ENCODE data around the gene SOX10.

SOX10 gene

DNA sequence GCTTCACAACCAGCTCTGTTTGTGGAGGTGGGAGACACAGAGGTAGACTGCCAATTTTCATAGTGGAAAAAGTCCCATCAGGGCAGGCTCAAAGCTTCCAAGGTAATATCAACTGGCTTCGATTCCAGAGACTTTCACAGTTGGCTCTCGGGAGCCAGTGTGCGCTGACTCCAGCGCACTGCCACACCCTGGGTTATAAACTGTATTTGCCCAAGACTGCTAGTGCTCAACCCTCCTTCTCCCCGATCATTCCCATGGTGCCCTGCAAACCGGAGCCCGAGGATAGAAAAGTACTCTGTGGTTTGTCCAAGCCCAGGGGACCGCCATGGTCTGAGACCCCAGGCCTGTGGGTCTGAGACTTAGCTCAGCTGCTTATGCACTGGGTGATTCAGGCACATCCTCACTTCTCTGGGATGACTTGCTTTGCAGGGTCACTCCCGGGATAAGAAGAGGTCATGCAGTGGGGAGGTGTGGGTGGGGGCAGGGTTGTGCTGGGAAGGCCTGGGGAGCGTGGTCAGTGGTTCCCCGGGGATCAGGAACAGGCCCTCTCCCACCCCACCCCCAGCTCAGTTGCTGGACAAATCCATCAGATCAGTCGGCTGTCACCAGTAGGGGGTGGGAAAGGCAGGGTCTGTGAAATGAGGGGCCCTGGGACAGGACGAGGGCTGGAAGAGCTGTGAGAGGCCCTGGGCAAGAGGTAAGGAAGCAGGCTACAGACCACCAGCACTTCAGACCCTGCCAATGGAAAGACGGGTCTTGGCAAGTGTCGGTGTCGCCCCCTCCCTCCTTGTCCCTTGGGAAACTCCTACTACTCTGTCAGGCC is 46.2 kb upstream of the SOX10 start:
- Histone ChIP-seq H3K27me3 (ENCODE audit: control insufficient read depth, insufficient read depth, low read length) (no peaks in the 10 kb centered on the region), H3K36me3 (ENCODE audit: control insufficient read depth, insufficient read depth, low read length) (no peaks in the 10 kb centered on the region), H3K79me2 (no peaks in the 10 kb centered on the region), H3K4me2 (ENCODE audit: low read length) (no peak overlapping the region), H3K4me3 (ENCODE audit: low read depth, low read length) (no peak overlapping the region), H2AFZ (no peak overlapping the region), H3K4me1 (no peaks in the 10 kb centered on the region), H3K27ac (no peak overlapping the region), H3K9ac (no peak overlapping the region), H3K9me3 (ENCODE audit: control insufficient read depth, low read length) (no peaks in the 10 kb centered on the region)
- TF ChIP-seq, protein P1, sequence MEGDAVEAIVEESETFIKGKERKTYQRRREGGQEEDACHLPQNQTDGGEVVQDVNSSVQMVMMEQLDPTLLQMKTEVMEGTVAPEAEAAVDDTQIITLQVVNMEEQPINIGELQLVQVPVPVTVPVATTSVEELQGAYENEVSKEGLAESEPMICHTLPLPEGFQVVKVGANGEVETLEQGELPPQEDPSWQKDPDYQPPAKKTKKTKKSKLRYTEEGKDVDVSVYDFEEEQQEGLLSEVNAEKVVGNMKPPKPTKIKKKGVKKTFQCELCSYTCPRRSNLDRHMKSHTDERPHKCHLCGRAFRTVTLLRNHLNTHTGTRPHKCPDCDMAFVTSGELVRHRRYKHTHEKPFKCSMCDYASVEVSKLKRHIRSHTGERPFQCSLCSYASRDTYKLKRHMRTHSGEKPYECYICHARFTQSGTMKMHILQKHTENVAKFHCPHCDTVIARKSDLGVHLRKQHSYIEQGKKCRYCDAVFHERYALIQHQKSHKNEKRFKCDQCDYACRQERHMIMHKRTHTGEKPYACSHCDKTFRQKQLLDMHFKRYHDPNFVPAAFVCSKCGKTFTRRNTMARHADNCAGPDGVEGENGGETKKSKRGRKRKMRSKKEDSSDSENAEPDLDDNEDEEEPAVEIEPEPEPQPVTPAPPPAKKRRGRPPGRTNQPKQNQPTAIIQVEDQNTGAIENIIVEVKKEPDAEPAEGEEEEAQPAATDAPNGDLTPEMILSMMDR (IDR thresholded peaks at IDR 0.05), result no peak

DNA sequence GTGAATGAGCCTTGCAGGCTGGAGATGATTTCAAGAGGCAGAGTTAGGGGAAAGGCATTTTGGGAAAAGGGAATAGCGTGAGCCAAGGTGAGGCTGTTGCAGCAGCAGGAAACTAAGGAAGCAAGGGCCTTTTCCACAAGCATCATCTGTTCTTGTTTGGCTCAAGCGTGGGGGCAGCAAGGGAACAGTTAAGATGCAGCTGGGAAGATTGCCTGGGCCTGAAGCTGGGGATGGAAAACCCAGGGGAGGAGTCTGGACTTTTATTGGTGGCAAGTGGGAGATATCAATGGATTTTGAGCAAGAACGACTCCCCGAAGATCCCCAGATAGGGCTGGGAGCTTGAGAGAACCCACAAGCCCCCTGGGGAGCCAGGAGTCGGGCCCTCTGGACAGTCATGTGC is 45.5 kb upstream of the SOX10 start:
- Histone ChIP-seq H3K27me3 (ENCODE audit: control insufficient read depth, insufficient read depth, low read length) (no peaks in the 10 kb centered on the region), H3K4me1 (no peaks in the 10 kb centered on the region), H3K9me3 (ENCODE audit: control insufficient read depth, low read length) (no peaks in the 10 kb centered on the region), H3K79me2 (no peaks in the 10 kb centered on the region), H2AFZ (no peak overlapping the region), H3K4me2 (ENCODE audit: low read length) (no peak overlapping the region), H3K27ac (no peak overlapping the region), H3K9ac (no peak overlapping the region), H3K36me3 (ENCODE audit: control insufficient read depth, insufficient read depth, low read length) (no peaks in the 10 kb centered on the region), H3K4me3 (ENCODE audit: low read depth, low read length) (no peak overlapping the region)
- TF ChIP-seq, protein P1 (IDR thresholded peaks at IDR 0.05), result no peak

DNA sequence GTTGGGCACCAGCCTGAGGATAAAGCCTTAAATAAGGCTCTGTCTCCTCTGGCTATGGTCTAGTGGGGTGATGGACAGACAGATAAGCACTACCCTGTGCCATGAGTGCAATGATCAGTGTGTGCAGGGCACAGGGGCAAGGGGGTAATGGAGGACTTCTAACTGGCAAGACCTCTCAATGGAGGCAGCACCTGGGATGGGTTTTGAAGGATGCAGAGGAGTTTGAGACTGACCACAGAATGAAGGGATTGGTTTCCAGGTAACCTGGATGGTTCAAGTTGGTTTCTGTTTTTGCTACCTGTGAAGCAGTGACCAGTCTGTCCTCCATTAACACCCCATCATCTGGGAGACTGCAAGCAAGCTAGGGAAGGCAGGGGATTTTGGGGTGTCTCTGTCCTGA is 45.0 kb upstream of the SOX10 start:
- H3K36me3 ChIP-seq (ENCODE audit: control insufficient read depth, insufficient read depth, low read length), result no peaks in the 10 kb centered on the region
- H3K27ac ChIP-seq, result no peak overlapping the region
- H2AFZ ChIP-seq, result no peak overlapping the region
- H3K4me2 ChIP-seq (ENCODE audit: low read length), result no peak overlapping the region
- no peaks in the 10 kb centered on the region for H3K4me1 ChIP-seq
- no peaks in the 10 kb centered on the region for H3K79me2 ChIP-seq
- TF ChIP-seq, protein P1 (IDR thresholded peaks at IDR 0.05), result no peak
- H3K4me3 ChIP-seq (ENCODE audit: low read depth, low read length), result no peak overlapping the region
- no peaks in the 10 kb centered on the region for H3K9me3 ChIP-seq (ENCODE audit: control insufficient read depth, low read length)
- no peaks in the 10 kb centered on the region for H3K27me3 ChIP-seq (ENCODE audit: control insufficient read depth, insufficient read depth, low read length)
- H3K9ac ChIP-seq, result no peak overlapping the region

DNA sequence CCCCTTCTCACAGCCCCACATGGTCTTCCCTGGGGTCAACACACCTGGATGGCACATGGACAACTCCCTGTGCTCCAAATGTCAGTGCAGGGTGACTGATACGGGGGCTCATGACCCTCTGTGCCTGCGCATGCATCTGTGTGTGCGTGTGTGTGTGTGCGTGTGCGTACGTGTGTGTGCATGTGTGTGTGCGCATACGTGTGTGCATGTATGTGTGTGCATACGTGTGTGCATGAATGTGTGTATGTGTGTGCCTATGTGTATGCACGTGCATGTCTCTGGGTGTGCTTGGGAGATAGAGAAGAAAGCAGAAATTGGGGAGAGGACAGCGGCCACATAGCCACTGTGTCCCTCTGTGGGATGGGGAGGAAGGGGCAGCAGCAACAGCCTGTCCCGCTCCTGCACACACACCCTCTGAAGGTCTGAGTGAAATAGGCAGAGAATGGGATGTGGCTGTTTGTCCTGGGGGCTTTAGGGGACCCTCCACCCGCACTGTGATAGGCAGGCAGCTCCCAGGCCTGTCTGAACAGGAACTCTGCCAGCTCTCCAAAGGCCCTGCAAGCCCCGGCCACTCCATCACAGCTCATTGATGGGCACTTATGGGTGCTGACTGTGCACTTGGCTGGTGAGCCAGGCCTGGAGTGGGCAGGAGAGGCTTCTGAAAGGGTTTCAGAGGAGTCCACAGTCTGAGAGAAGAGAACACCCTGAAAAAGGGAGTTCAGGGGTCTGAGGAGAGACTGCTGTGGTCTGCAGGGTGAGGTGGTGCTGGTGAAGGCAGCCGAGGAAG is 44.2 kb upstream of the SOX10 start:
- H3K36me3 ChIP-seq (ENCODE audit: control insufficient read depth, insufficient read depth, low read length), result no peaks in the 10 kb centered on the region
- H3K9me3 ChIP-seq (ENCODE audit: control insufficient read depth, low read length), result no peaks in the 10 kb centered on the region
- H2AFZ ChIP-seq, result no peak overlapping the region
- no peak overlapping the region for H3K4me2 ChIP-seq (ENCODE audit: low read length)
- H3K27ac ChIP-seq, result no peak overlapping the region
- H3K4me3 ChIP-seq (ENCODE audit: low read depth, low read length), result no peak overlapping the region
- H3K79me2 ChIP-seq, result no peaks in the 10 kb centered on the region
- H3K9ac ChIP-seq, result no peak overlapping the region
- no peaks in the 10 kb centered on the region for H3K4me1 ChIP-seq
- no peaks in the 10 kb centered on the region for H3K27me3 ChIP-seq (ENCODE audit: control insufficient read depth, insufficient read depth, low read length)
- TF ChIP-seq, protein P1 (IDR thresholded peaks at IDR 0.05), result no peak

Measured in parathyroid adenoma (tissue), 2 donors.